H9 (cell line): ENCODE measurements around the gene GTF2A1L. TPM values are rescaled to one million over a fixed set of nuclear protein-coding genes. Genes with fewer than 3 reads are reported as not detected.

ENCODE experiments used
- DNase-seq: peaks from one replicate; pipeline ENCODE4 v3.0.0-alpha.2; 2017
- H2AFZ ChIP-seq: one replicate; pipeline ENCODE4 v1.6.1; 2013; ENCODE audit warnings: mild to moderate bottlenecking, low read length, control low read depth, moderate library complexity
- H2AK5ac ChIP-seq: 2 replicates; pipeline ENCODE4 v1.6.1; 2013; ENCODE audit warnings: low read length, control low read depth, mixed read lengths; ENCODE audit not compliant: insufficient read length
- H2BK120ac ChIP-seq: one replicate; pipeline ENCODE4 v1.6.1; 2013; ENCODE audit warnings: low read depth, mild to moderate bottlenecking, low read length, control low read depth, inconsistent platforms; ENCODE audit not compliant: poor library complexity, severe bottlenecking
- H2BK12ac ChIP-seq: 2 replicates; pipeline ENCODE4 v1.6.1; 2013; ENCODE audit warnings: low read length, control low read depth, mixed read lengths, low read depth; ENCODE audit not compliant: insufficient read length
- H2BK15ac ChIP-seq: 2 replicates; pipeline ENCODE4 v1.6.1; 2013; ENCODE audit warnings: low read depth, low read length, control low read depth
- H2BK20ac ChIP-seq: one replicate; pipeline ENCODE4 v1.6.1; 2013; ENCODE audit warnings: low read depth, mild to moderate bottlenecking, low read length, control low read depth, inconsistent platforms; ENCODE audit not compliant: poor library complexity, severe bottlenecking
- H2BK5ac ChIP-seq: 2 replicates; pipeline ENCODE4 v1.6.1; 2013; ENCODE audit warnings: low read length, control low read depth, mixed read lengths; ENCODE audit not compliant: insufficient read length
- H3K14ac ChIP-seq: 2 replicates; pipeline ENCODE4 v1.6.1; 2013; ENCODE audit warnings: low read length, control low read depth; ENCODE audit not compliant: insufficient read depth
- H3K18ac ChIP-seq: 2 replicates; pipeline ENCODE4 v1.6.1; 2013; ENCODE audit warnings: low read depth, mild to moderate bottlenecking, mixed read lengths, low read length, control low read depth; ENCODE audit not compliant: insufficient read length
- H3K23ac ChIP-seq: 2 replicates; pipeline ENCODE4 v1.6.1; 2013; ENCODE audit warnings: low read length, control low read depth, mixed read lengths, low read depth; ENCODE audit not compliant: insufficient read length
- H3K23me2 ChIP-seq: 2 replicates; pipeline ENCODE4 v1.6.1; 2013; ENCODE audit warnings: low read depth, mild to moderate bottlenecking, mixed read lengths, low read length, control low read depth; ENCODE audit not compliant: insufficient read length, poor library complexity, severe bottlenecking
- H3K27ac ChIP-seq: 2 replicates; pipeline ENCODE4 v1.5.1; 2013; ENCODE audit warnings: low read length, control low read depth, mixed read lengths, low read depth; ENCODE audit not compliant: insufficient read length
- H3K27me3 ChIP-seq: 2 replicates; pipeline ENCODE4 v1.6.1; 2013; ENCODE audit warnings: low read length, control low read depth, inconsistent platforms; ENCODE audit not compliant: insufficient read depth
- H3K4ac ChIP-seq: 2 replicates; pipeline ENCODE4 v1.6.1; 2013; ENCODE audit warnings: low read depth, mild to moderate bottlenecking, control low read depth, inconsistent platforms, low read length, moderate library complexity
- H3K4me1 ChIP-seq: 2 replicates; pipeline ENCODE4 v1.6.1; 2013; ENCODE audit warnings: low read length, control low read depth, inconsistent platforms; ENCODE audit not compliant: insufficient read depth
- H3K4me2 ChIP-seq: 2 replicates; pipeline ENCODE4 v1.6.1; 2013; ENCODE audit warnings: low read length, control low read depth, mixed read lengths; ENCODE audit not compliant: insufficient read length, insufficient read depth
- H3K56ac ChIP-seq: 2 replicates; pipeline ENCODE4 v1.6.1; 2013; ENCODE audit warnings: low read depth, mild to moderate bottlenecking, mixed read lengths, low read length, control low read depth; ENCODE audit not compliant: insufficient read length
- H3K79me1 ChIP-seq: 2 replicates; pipeline ENCODE4 v1.6.1; 2013; ENCODE audit warnings: low read depth, mild to moderate bottlenecking, moderate library complexity, low read length, control low read depth, inconsistent platforms; ENCODE audit not compliant: insufficient read depth, poor library complexity, severe bottlenecking
- H3K79me2 ChIP-seq: 2 replicates; pipeline ENCODE4 v1.6.1; 2013; ENCODE audit warnings: low read length, control low read depth, inconsistent platforms; ENCODE audit not compliant: insufficient read depth
- H3K9ac ChIP-seq: 2 replicates; pipeline ENCODE4 v1.6.1; 2013; ENCODE audit warnings: low read length, control low read depth, mixed read lengths; ENCODE audit not compliant: insufficient read length; ENCODE audit errors: extremely low read depth
- H3K9me3 ChIP-seq: one replicate; pipeline ENCODE4 v1.6.1; 2013; ENCODE audit warnings: low read depth, low read length, inconsistent platforms; ENCODE audit not compliant: control insufficient read depth
- H3T11ph ChIP-seq: one replicate; pipeline ENCODE4 v1.6.1; 2013; ENCODE audit warnings: mild to moderate bottlenecking, low read length, control low read depth, inconsistent platforms
- H4K20me1 ChIP-seq: one replicate; pipeline ENCODE4 v1.6.1; 2013; ENCODE audit not compliant: control insufficient read depth, insufficient read length, insufficient read depth
- H4K5ac ChIP-seq: 2 replicates; pipeline ENCODE4 v1.6.1; 2013; ENCODE audit warnings: low read depth, mild to moderate bottlenecking, mixed read lengths, low read length, control low read depth; ENCODE audit not compliant: insufficient read length
- H4K8ac ChIP-seq: replicated peaks from 2 replicates; pipeline ENCODE4 v1.6.1; 2013; ENCODE audit warnings: low read length, control low read depth, mixed read lengths, low read depth; ENCODE audit not compliant: insufficient read length
- H4K91ac ChIP-seq: 2 replicates; pipeline ENCODE4 v1.6.1; 2013; ENCODE audit warnings: low read depth, mild to moderate bottlenecking, moderate library complexity, mixed read lengths, low read length, control low read depth; ENCODE audit not compliant: insufficient read length
- H3K27ac Mint-ChIP-seq, 3 experiments: 2 replicates in 2 of 3; 3 replicates in 1 of 3; pipeline ENCODE4 v1.8.0; 2020 to 2021; ENCODE audit warnings: mixed read lengths in 3 of 3, mild to moderate bottlenecking in 1 of 3, moderate library complexity in 1 of 3
- H3K27me3 Mint-ChIP-seq: 2 replicates; pipeline ENCODE4 v1.8.0; 2021; ENCODE audit warnings: low read depth, mild to moderate bottlenecking, moderate library complexity, mixed read lengths
- H3K36me3 Mint-ChIP-seq, 3 experiments: 2 replicates in 2 of 3; 3 replicates in 1 of 3; pipeline ENCODE4 v1.8.0; 2020 to 2021; ENCODE audit warnings: low read depth in 3 of 3, mixed read lengths in 3 of 3; ENCODE audit not compliant: insufficient read depth in 1 of 3
- H3K4me1 Mint-ChIP-seq, 2 experiments: 2 replicates each; pipeline ENCODE4 v1.8.0; 2020; ENCODE audit warnings: mixed read lengths in 2 of 2
- H3K4me3 Mint-ChIP-seq, 2 experiments: 2 replicates in 1 of 2; 3 replicates in 1 of 2; pipeline ENCODE4 v1.8.0; 2020 to 2021; ENCODE audit warnings: mild to moderate bottlenecking in 2 of 2, mixed read lengths in 2 of 2, moderate library complexity in 1 of 2
- H3K9me3 Mint-ChIP-seq, 2 experiments: 2 replicates in 1 of 2; 3 replicates in 1 of 2; pipeline ENCODE4 v1.8.0; 2020; ENCODE audit warnings: mild to moderate bottlenecking in 2 of 2, mixed read lengths in 2 of 2, moderate library complexity in 1 of 2
- CTCF ChIP-seq: fragments of 200-600 bp; sonication (generic); conservative IDR thresholded peaks from 3 replicates; pipeline ENCODE4 v1.8.0; 2021; ENCODE audit warnings: antibody characterized with exemption, mild to moderate bottlenecking
- WGBS: extraction: QIAGEN DNeasy Blood & Tissue Kit; methylation state at CpG from one replicate; pipeline ENCODE4 v1.1.7; 2013; ENCODE audit warnings: missing lambda C conversion rate, low lambda C conversion rate, mixed read lengths; ENCODE audit not compliant: insufficient read length; ENCODE audit errors: extremely low coverage; 5-methylcytosine and 5-hydroxymethylcytosine counted together
- total RNA-seq: library from RNA; stranded (reverse); gene quantifications from 2 replicates; pipeline ENCODE4 v1.2.1, GENCODE V29; 2021

The GTF2A1L gene
- total RNA-seq, 1 experiment from 2014 or later, result not detected

DNA sequence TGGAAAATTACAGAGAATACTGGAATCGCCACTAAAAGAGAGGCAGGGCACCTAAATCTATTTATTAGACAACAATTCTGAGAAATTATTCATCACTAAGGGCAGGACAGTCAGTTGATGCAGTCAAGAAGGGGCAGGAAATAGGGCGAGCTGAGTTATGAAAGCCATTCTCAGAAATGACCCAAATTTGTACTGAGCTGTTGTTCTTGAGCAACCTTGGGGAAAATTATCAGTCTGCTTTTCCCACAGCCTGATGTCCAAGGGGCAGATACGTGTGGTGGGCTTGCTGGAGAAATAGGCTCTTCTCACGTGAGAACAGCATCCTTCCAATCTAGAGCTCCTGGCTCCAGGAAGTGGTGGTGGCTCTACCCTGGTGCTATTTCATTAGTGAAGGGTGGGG lies 49.1 kb upstream of the GTF2A1L start:
- no peaks in the 10 kb centered on the region for H3K9me3 Mint-ChIP-seq
- Histone ChIP-seq H3K4me2 (no peak overlapping the region), H4K20me1 (no peaks in the 10 kb centered on the region)

More for the DNA sequence above, 49.1 kb upstream of the GTF2A1L start:
- Histone ChIP-seq H2BK120ac (no peak overlapping the region), H3K27me3 (no peaks in the 10 kb centered on the region), H3K23ac (no peak overlapping the region), H3K18ac (no peak overlapping the region), H3K79me2 (no peaks in the 10 kb centered on the region), H4K5ac (no peak overlapping the region), H3K9me3 (no peaks in the 10 kb centered on the region), H2AFZ (no peak overlapping the region), H3K27ac (no peak overlapping the region), H3T11ph (no peak overlapping the region), H2BK15ac (no peak overlapping the region), H2AK5ac (no peak overlapping the region), H3K9ac (no peak overlapping the region), H3K79me1 (no peaks in the 10 kb centered on the region), H3K23me2 (no peaks in the 10 kb centered on the region), H2BK5ac (no peak overlapping the region), H2BK20ac (no peak overlapping the region), H4K91ac (no peak overlapping the region), H3K4me1 (no peaks in the 10 kb centered on the region), H3K4ac (no peak overlapping the region), H3K56ac (no peak overlapping the region), H4K8ac (no peak overlapping the region), H3K14ac (no peak overlapping the region), H2BK12ac (no peak overlapping the region)
- no peak for TF ChIP-seq CTCF
- Mint-ChIP-seq H3K36me3 (peaks cover 2 to 4% (median 3%) of the 10 kb centered on the region in 3 experiments; a peak in 4 of 7 replicates), H3K27ac (no peak overlapping the region; a peak in 1 of 7 replicates), H3K27me3 (peaks cover 9% of the 10 kb centered on the region), H3K4me3 (no peak overlapping the region), H3K4me1 (peaks cover 10 to 17% of the 10 kb centered on the region in 2 experiments)
- no CpG with 5 or more reads among the region's 4 CpGs for WGBS
- DNase-seq, result no peak
